ENCODE data around the gene ENDOV.

The ENDOV gene

DNA sequence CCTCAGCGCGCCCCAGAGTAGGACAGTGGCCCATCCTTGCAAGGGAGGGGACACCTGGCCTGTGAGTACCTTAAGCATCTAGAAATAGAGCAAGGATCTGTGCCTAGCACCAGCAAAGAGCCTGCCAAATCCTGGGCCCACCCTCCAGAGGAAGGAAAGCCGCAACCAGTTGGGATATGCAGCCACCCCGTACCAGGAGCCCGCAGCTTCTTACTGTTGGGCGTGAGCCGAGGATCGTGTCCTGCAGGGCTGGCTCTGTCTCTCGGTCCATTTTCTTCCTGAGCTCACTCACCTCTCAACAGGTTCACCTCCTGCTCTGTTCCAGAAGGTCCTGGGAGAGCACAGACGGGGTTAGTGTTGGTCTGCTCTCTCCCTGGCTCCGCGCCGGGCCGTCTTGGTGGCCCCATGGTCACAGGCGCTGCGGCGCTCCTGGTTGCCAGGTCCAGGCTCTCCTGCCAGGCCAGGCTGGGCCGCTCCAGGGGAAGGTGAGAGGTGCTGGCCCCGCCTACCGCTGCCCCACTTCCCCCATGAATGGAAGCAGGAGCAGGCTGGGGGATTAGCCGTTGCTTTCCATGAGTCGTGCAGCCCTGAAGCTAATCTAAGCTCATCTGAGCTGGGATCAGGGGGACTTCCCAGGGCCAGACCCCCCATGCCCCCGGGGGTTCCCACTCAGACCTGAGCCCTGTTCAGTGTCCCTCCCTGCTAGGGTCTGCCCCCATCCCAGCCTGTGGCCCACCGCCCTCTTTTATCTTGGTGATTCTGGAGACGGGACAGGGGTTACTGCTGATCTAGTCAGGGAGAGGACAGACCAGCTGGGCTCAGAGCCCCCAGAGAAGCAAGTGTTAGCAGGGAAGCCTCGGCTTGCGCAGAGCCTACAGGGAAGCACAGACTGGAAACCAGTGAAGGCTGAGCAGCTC lies 12.7 kb downstream of the ENDOV start:
- Histone ChIP-seq H3K27me3 (ENCODE audit: control insufficient read depth, insufficient read depth, low read length) (no peaks in the 10 kb centered on the region), H3K9me3 (replicated peaks; ENCODE audit: low read length) (no peaks in the 10 kb centered on the region), H3K4me1 (ENCODE audit: control insufficient read depth, insufficient read depth, low read length) (no peaks in the 10 kb centered on the region), H3K36me3 (ENCODE audit: insufficient read depth, low read length) (no peaks in the 10 kb centered on the region), H3K4me3 (ENCODE audit: low read length) (no peak overlapping the region), H3K4me2 (ENCODE audit: low read length) (no peak overlapping the region), H3K9ac (ENCODE audit: low read depth, low read length) (no peak overlapping the region)

DNA sequence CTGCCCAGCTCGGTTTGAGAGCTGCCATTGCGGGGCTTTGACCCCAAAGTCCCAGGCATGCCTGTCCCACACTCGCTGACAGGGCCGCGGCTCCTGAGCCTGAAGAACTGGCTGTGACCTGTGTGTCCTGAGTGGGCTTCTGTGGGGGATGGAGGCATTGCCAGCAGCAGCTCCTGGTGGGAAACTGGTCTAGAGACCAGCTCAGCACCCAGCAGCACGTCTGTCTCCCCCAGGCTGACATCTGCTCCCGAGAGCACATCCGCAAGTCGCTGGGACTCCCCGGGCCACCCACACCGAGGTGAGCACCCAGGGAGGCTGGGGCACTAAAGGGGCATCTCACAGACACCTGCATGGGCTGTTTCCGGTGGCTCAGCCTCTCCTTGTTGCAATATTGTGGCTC lies 13.4 kb downstream of the ENDOV start:
- Histone ChIP-seq H3K9ac (ENCODE audit: low read depth, low read length) (no peak overlapping the region), H3K36me3 (ENCODE audit: insufficient read depth, low read length) (no peaks in the 10 kb centered on the region), H3K4me1 (ENCODE audit: control insufficient read depth, insufficient read depth, low read length) (no peaks in the 10 kb centered on the region), H3K9me3 (replicated peaks; ENCODE audit: low read length) (no peaks in the 10 kb centered on the region), H3K27me3 (ENCODE audit: control insufficient read depth, insufficient read depth, low read length) (no peaks in the 10 kb centered on the region), H3K4me2 (ENCODE audit: low read length) (no peak overlapping the region), H3K4me3 (ENCODE audit: low read length) (no peak overlapping the region)

DNA sequence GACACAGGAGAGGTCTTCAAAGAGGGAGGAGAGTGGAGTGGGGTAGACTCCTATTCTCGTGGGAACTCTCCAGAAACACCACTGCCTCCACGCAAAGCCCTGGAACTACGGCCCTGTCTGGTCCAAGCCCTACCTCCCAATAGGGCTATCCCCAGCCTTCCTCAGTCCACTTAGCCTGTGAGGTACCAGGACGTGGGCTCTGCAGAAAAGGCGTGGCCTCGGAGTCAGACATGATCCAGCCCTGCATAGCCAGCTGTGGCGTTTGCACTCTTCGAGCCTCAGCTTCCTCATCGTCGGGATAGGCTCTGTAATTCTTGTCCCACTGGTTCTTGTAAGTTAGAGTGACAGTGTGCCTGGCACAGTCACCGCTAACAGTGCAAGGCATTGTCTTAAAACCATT lies 13.8 kb downstream of the ENDOV start:
- Histone ChIP-seq H3K27me3 (ENCODE audit: control insufficient read depth, insufficient read depth, low read length) (no peaks in the 10 kb centered on the region), H3K9me3 (replicated peaks; ENCODE audit: low read length) (no peaks in the 10 kb centered on the region), H3K9ac (ENCODE audit: low read depth, low read length) (no peak overlapping the region), H3K4me3 (ENCODE audit: low read length) (no peak overlapping the region), H3K4me2 (ENCODE audit: low read length) (no peak overlapping the region), H3K36me3 (ENCODE audit: insufficient read depth, low read length) (no peaks in the 10 kb centered on the region), H3K4me1 (ENCODE audit: control insufficient read depth, insufficient read depth, low read length) (no peaks in the 10 kb centered on the region)

DNA sequence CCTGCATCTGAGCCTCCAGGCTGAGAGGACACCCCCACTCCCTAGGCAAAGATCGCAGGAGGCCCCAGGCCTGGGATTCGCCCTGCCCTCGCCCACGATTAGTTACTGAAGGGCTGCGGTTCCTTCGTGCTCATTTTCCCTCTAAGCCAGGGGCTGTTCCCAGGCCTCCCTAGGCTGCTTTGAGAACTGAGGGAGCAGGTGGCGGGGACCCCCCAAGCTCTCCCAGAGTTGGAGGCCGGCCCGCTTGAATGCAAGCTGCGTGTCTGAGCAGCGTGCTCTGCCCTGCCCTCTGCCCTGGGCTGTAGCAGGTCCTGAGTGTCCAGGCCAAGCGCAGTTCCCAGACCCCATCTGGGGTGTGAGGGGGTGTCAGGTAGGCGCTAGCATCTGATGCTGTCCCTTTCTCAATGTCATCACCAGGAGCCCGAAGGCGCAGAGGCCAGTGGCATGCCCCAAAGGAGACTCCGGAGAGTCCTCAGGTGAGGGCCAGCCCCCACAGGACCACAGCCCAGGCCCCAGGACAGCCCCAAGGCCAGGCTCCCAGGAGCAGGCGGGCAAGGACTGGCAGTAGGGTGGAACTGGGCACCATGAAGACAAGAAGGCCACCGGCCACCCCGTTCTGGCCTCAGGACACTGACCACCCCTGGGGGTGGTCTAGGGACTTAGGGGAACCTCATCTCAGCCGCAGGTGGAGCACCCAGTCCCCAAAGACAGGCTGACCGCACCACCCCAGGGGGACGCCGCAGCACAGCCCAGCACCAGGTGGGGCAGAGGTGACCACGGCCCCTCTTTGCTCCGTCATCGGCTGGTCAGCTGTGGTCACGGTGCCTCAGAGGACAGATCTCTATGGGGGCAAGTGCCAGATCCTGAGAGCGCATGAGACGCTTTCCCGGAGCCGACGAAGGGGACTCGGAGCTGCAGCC lies 14.6 kb downstream of the ENDOV start:
- Histone ChIP-seq H3K4me3 (ENCODE audit: low read length) (no peak overlapping the region), H3K27me3 (ENCODE audit: control insufficient read depth, insufficient read depth, low read length) (peaks cover 3% of the 10 kb centered on the region), H3K9me3 (replicated peaks; ENCODE audit: low read length) (no peaks in the 10 kb centered on the region), H3K36me3 (ENCODE audit: insufficient read depth, low read length) (no peaks in the 10 kb centered on the region), H3K9ac (ENCODE audit: low read depth, low read length) (no peak overlapping the region), H3K4me1 (ENCODE audit: control insufficient read depth, insufficient read depth, low read length) (no peaks in the 10 kb centered on the region), H3K4me2 (ENCODE audit: low read length) (no peak overlapping the region)

DNA sequence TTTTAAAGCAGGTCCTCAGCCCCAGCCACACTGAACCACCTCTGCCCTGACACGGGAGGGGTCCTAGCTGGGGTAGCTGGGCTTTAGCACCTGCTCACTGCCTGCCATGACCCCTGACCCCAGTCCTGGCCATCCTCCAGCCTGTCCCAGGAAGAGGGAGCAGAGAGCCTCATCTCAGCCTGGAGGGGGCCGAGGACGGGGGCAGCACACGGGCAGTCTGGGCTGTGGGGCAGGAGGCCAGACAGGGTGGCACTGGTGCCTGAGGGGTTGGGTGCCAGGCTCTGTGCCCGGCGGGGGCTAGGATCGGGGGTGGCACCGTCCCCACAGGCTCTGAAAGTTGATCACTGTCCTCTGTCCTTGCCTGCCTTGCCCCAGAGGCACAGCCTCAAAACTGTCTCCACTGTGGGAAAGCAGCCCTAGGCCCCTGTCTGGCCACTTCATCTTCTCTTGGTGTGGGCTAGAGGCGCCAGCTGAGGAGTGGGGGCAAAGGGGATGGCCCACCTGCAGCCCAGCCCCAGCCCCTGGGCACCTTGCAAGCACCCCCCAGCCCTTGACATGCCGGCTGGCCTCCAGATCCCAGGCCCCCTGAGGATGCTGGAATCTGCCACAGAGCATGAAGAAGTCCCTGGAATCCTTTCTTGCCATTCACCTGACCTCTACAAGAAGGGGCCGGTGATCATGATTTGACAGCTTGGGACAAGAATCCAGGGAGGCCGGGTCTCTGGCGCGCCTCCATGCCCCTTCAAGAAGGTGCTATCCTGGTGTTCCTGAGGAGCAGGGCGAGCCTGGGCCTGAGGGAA lies 15.7 kb downstream of the ENDOV start:
- Histone ChIP-seq H3K9ac (ENCODE audit: low read depth, low read length) (no peak overlapping the region), H3K4me1 (ENCODE audit: control insufficient read depth, insufficient read depth, low read length) (no peaks in the 10 kb centered on the region), H3K4me2 (ENCODE audit: low read length) (no peak overlapping the region), H3K9me3 (replicated peaks; ENCODE audit: low read length) (no peaks in the 10 kb centered on the region), H3K36me3 (ENCODE audit: insufficient read depth, low read length) (no peaks in the 10 kb centered on the region), H3K27me3 (ENCODE audit: control insufficient read depth, insufficient read depth, low read length) (peaks cover 3% of the 10 kb centered on the region), H3K4me3 (ENCODE audit: low read length) (no peak overlapping the region)

DNA sequence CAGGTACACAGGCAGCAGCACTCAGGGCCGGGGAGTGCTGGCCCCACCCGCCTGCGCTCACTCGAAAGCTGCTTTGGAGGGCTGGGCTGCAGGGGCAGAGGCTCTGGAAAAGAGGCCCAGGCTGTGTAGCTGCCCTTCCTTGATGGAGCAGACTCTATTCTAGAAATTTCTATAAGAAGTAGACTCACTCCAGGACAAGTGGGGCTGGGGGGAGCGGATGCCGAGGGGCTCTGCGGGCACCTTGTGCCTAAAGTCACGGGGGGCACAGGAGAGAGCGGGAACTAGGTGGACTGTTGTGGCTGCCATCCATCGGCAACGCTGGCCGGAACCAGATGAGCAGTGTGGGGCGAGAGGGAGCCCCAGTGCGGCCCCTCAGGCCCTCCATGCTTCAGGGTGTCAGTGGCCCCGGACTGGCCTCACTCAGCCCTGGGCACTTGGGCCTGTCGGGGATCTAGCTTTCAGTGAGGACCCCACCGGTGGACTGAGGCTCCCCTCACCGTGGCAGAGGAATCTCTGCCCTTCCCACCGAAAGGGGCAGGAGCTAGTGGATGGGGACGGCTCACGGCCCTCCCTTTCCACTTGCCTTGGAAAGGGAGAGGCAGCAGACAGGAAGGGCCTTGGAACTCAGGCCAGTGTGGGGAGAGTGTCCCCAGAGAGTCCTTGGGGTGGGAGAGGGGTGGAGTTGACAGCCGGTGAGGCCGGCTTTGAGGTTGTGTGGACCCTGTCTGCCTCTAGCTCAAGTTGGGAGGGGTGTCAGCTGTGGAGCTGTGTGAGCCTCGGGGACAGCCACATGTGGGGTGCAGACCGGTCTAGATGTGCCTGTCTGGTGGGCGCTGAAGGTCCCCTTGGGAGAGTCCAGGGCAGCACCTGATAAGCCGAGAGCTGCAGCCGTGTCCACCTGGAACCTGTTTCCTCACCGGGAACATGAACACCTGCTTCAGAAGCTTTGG lies 16.6 kb downstream of the ENDOV start:
- Histone ChIP-seq H3K9me3 (replicated peaks; ENCODE audit: low read length) (no peaks in the 10 kb centered on the region), H3K36me3 (ENCODE audit: insufficient read depth, low read length) (no peaks in the 10 kb centered on the region), H3K4me3 (ENCODE audit: low read length) (no peak overlapping the region), H3K27me3 (ENCODE audit: control insufficient read depth, insufficient read depth, low read length) (peaks cover 3% of the 10 kb centered on the region), H3K4me1 (ENCODE audit: control insufficient read depth, insufficient read depth, low read length) (no peaks in the 10 kb centered on the region), H3K4me2 (ENCODE audit: low read length) (no peak overlapping the region), H3K9ac (ENCODE audit: low read depth, low read length) (no peak overlapping the region)

DNA sequence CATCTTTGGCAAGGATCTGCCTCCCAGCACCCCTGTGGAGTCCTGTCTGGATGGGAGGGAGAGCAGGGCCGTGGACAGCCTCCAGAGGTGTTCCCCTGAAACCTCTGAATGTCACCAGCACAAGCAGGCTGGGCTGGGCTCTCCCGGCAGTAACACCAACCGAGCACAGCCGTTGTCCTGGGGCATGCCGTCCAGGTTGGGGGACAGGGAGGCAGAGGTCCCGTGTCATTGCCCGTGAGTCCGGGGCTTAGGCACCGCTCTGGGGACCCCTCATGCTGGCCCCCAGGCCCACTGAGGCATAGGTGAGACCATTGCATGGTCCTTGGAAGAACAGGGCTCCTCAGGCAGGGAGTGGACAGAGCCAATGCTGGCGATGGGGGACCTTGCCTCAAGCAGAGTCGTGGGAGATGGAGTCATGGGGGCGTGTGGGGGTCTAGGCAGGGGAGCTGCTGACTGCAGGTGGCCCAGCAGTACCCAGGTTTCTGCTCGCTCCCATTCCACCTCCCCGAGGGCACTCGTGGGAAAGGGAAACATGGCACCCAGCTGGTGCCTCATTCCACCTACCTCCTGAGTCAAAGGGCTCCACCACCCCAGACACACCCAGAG lies 17.5 kb downstream of the ENDOV start:
- H3K36me3 ChIP-seq (ENCODE audit: insufficient read depth, low read length) = no peaks in the 10 kb centered on the region
- peaks cover 3% of the 10 kb centered on the region for H3K27me3 ChIP-seq (ENCODE audit: control insufficient read depth, insufficient read depth, low read length)

DNA sequence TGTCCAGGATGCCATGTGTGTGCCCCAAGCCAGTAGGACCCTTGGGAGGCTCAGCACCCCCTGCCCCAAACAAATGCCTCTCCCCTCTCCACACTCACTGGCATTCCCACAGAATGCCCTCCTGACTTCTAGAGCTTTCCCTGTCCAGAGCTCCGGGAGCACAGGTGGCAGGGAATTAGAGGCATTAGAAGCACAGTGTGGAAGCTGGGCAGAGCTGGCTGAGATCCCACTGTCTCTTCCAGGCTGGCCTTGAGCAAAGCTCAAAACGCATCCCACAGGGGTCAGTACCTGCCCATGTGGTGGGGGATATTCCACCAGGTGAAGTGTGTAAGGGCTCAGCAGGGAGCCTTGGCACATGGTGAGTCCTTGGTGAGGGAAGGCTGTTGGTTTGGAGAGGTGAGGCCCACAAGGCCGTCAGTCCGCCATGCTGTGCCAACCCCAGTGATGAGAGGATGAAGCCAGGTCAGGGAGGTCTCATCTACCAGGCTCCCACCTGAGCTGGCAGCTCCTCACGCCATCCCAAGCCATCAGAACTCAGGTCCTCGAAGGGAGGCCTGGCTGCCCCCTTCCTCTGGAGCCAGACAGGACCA lies 18.1 kb downstream of the ENDOV start:
- peaks cover 3% of the 10 kb centered on the region for H3K27me3 ChIP-seq (ENCODE audit: control insufficient read depth, insufficient read depth, low read length)
- H3K4me1 ChIP-seq (ENCODE audit: control insufficient read depth, insufficient read depth, low read length) = no peaks in the 10 kb centered on the region

More for the DNA sequence above, 17.5 kb downstream of the ENDOV start:
- Histone ChIP-seq H3K9ac (ENCODE audit: low read depth, low read length) (no peak overlapping the region), H3K4me3 (ENCODE audit: low read length) (no peak overlapping the region), H3K4me2 (ENCODE audit: low read length) (no peak overlapping the region), H3K9me3 (replicated peaks; ENCODE audit: low read length) (no peaks in the 10 kb centered on the region), H3K4me1 (ENCODE audit: control insufficient read depth, insufficient read depth, low read length) (no peaks in the 10 kb centered on the region)

DNA sequence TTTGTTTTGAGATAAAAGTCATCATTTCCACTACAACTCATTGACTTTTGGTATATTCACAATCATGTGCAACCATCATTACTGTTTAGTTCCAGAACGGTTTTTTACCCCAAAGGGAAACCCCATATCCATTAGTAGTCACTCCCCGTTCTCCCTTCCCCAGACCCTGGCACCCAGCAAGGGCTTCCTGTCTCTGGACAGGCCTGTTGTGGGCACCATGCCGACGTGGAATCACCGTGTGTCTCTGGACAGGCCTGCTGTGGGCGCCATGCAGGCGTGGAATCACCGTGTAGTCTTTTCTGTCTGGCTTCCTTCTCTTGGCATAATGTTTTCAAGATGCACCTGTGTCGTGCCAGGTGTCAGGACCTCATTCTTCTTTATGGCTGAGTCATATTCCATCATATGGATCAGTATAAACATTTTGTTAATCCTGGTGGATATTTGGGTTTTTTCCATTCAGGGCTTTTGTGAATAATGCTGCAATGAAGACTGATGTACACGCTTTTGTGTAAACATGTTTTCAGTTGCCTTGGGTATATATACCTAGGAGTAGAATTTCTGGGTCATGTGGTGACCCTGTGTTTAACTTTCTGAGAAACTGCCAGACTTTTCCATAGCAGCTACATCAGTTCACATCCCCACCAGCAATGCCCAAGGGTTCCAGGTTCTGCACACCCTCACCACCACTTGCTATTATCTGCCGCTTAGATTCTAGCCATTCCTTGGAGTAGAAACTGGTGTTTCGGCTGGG lies 19.1 kb downstream of the ENDOV start:
- peaks cover 3% of the 10 kb centered on the region for H3K27me3 ChIP-seq (ENCODE audit: control insufficient read depth, insufficient read depth, low read length)

More for the DNA sequence above, 18.1 kb downstream of the ENDOV start:
- Histone ChIP-seq H3K9ac (ENCODE audit: low read depth, low read length) (no peak overlapping the region), H3K9me3 (replicated peaks; ENCODE audit: low read length) (no peaks in the 10 kb centered on the region), H3K36me3 (ENCODE audit: insufficient read depth, low read length) (no peaks in the 10 kb centered on the region), H3K4me2 (ENCODE audit: low read length) (no peak overlapping the region), H3K4me3 (ENCODE audit: low read length) (no peak overlapping the region)

More for the DNA sequence above, 19.1 kb downstream of the ENDOV start:
- no peaks in the 10 kb centered on the region for H3K4me1 ChIP-seq (ENCODE audit: control insufficient read depth, insufficient read depth, low read length)
- H3K9me3 ChIP-seq (replicated peaks; ENCODE audit: low read length) = no peaks in the 10 kb centered on the region
- no peak overlapping the region for H3K4me2 ChIP-seq (ENCODE audit: low read length)
- no peaks in the 10 kb centered on the region for H3K36me3 ChIP-seq (ENCODE audit: insufficient read depth, low read length)
- no peak overlapping the region for H3K4me3 ChIP-seq (ENCODE audit: low read length)
- no peak overlapping the region for H3K9ac ChIP-seq (ENCODE audit: low read depth, low read length)
